Measurements from ENCODE around the gene SARDH. TPM values are rescaled to one million over a fixed set of nuclear protein-coding genes. Genes with fewer than 3 reads are reported as not detected.

The SARDH gene
- total and polyA plus RNA-seq, 2 donors (not counting 3 experiments of a cell fraction or from before 2014, with no cell fraction given), result 0.19 to 0.44 TPM

GRCh38 chr9:133707065-133707762 lies 30.9 kb downstream of the SARDH start:
- dilution Hi-C loops (cut with MboI; ENCODE audit: extremely low pct_ligation_motif_present, low sequenced_read_pairs), result no loop called here

More at GRCh38 chr9:133707065-133707762, 30.9 kb downstream of the SARDH start:
- Histone ChIP-seq H3K4me3 (replicated peaks in 1 of 3; ENCODE audit: insufficient read depth in 1 of 3, low read depth in 1 of 3, low read length in 3 of 3) (no peak overlapping the region), H4K20me1 (replicated peaks; ENCODE audit: control insufficient read depth, extremely low read depth, insufficient read depth, low read length) (no peaks in the 10 kb centered on the region), H3K27ac (ENCODE audit: insufficient read depth, low read depth, low read length) (no peak overlapping the region), H3K9me1 (replicated peaks; ENCODE audit: control insufficient read depth, extremely low read depth, insufficient read depth, low read length) (no peaks in the 10 kb centered on the region), H2AFZ (ENCODE audit: low read depth, low read length) (no peak overlapping the region), H3K79me2 (ENCODE audit: control insufficient read depth, insufficient read depth, low read length) (no peaks in the 10 kb centered on the region), H3K9ac (replicated peaks; ENCODE audit: extremely low read depth, insufficient read depth, low read length) (no peak overlapping the region), H3K36me3 (ENCODE audit: control insufficient read depth in 2 of 2, extremely low read depth in 1 of 2, insufficient read depth in 2 of 2, low read length in 2 of 2) (no peaks in the 10 kb centered on the region), H3K4me1 (ENCODE audit: control insufficient read depth, extremely low read depth, insufficient read depth, low read length) (no peaks in the 10 kb centered on the region), H3K4me2 (ENCODE audit: insufficient read depth, low read length) (no peak overlapping the region), H3K9me3 (replicated peaks; ENCODE audit: control insufficient read depth, insufficient read depth, low read length) (no peaks in the 10 kb centered on the region), H3K27me3 (ENCODE audit: control insufficient read depth in 2 of 2, insufficient read depth in 2 of 2, low read length in 2 of 2) (peaks cover 0 to 2% of the 10 kb centered on the region in 2 experiments)
- TF ChIP-seq JUN (IDR thresholded peaks at IDR 0.05; ENCODE audit: borderline replicate concordance, insufficient read depth, insufficient read length, low read depth), result no peak
- TF ChIP-seq MAX (IDR thresholded peaks at IDR 0.05; ENCODE audit: insufficient read depth, insufficient read length), result no peak
- no peak for TF ChIP-seq CTCF (IDR thresholded peaks at IDR 0.05; ENCODE audit: extremely low read depth in 1 of 2, insufficient read depth in 1 of 2, low read depth in 1 of 2, low read length in 2 of 2)
- TF ChIP-seq EZH2 (IDR thresholded peaks at IDR 0.05; ENCODE audit: borderline replicate concordance, low read depth, low read length, severe bottlenecking), result no peak
- TF ChIP-seq GATA2 (IDR thresholded peaks at IDR 0.05; ENCODE audit: insufficient read depth, insufficient read length, low read depth, low read length), result no peak
- no peak for TF ChIP-seq MYC (IDR thresholded peaks at IDR 0.05; ENCODE audit: low read depth, low read length)
- CTCF ChIA-PET, result no interaction called here
- POLR2A ChIA-PET, result no interaction called here
- FAIRE-seq, result no peak
- intact Hi-C loops (cut with micrococcal nuclease), result no loop called here
- BruUV-seq (replicated peaks), result no TSS peak
- DNase-seq (ENCODE audit: low read depth, low spot score), result no peak
